ENCODE measurements around the gene PCBD2. TPM values are rescaled to one million over a fixed set of nuclear protein-coding genes. Genes with fewer than 3 reads are reported as not detected.
A peak's percentile ranks its signal among the peaks of the same experiment; 100 is the strongest.
"Not testable (repeated sequence)": the region's sequence is repeated elsewhere in the genome, so short reads cannot be mapped to it uniquely, and the experiment has no call there.

The PCBD2 gene
- 10 to 100 TPM; 10.5 to 15.7 TPM for total RNA-seq

- H3K27ac Mint-ChIP-seq: peak within 1 kb of the TSS; percentile 89 to 95
- DNase-seq (ENCODE audit: low spot score): peak; percentile 94
- peaks cover 0 to 5% of the 10 kb centered on the region in 2 donors for H3K4me1 Mint-ChIP-seq (ENCODE audit: low read depth in 2 of 2)
- peak; percentile 94 to 96 for ATAC-seq
- no peaks in the 10 kb centered on the region for H3K9me3 Mint-ChIP-seq
- H3K4me3 Mint-ChIP-seq: peak within 1 kb of the TSS; percentile 88
- no peaks in the 10 kb centered on the region for H3K27me3 Mint-ChIP-seq
- peaks cover 3% of the 10 kb centered on the region for H3K36me3 Mint-ChIP-seq
Observed at GRCh38 chr5:134904610-134905245, at the start of gene PCBD2. Gene PCBD2 (plus strand): TSS chr5:134905131. CDS start chr5:134905140, 9 bp downstream.

- not testable (repeated sequence) for ATAC-seq; H3K27me3 Mint-ChIP-seq; H3K4me3 Mint-ChIP-seq; H3K27ac Mint-ChIP-seq; H3K36me3 Mint-ChIP-seq; H3K9me3 Mint-ChIP-seq; DNase-seq (ENCODE audit: low spot score)
- H3K4me1 Mint-ChIP-seq (ENCODE audit: low read depth in 2 of 2): peaks cover 12 to 15% of the 10 kb centered on the region in 2 donors
Observed at GRCh38 chr5:134856465-134856864, 48.5 kb upstream of the PCBD2 start.

GRCh38 chr5:134857401-134857800 is 47.5 kb upstream of the PCBD2 start:
- Mint-ChIP-seq H3K4me3 (no peak overlapping the region), H3K27ac (peak overlapping the region in 1 of 2 donors; percentile 34), H3K27me3 (no peaks in the 10 kb centered on the region), H3K4me1 (ENCODE audit: low read depth in 2 of 2) (peaks cover 11 to 17% of the 10 kb centered on the region in 2 donors), H3K9me3 (no peaks in the 10 kb centered on the region), H3K36me3 (peaks cover 5% of the 10 kb centered on the region)
- DNase-seq (ENCODE audit: low spot score) (no peak), ATAC-seq (no peak)

- H3K36me3 Mint-ChIP-seq: no peaks in the 10 kb centered on the region
Observed at GRCh38 chr5:134864707-134865106, 40.2 kb upstream of the PCBD2 start.

GRCh38 chr5:134873494-134873893 is 31.4 kb upstream of the PCBD2 start:
- no peaks in the 10 kb centered on the region for H3K27me3 Mint-ChIP-seq
- no peak for DNase-seq (ENCODE audit: low spot score)
- peaks cover 36 to 40% of the 10 kb centered on the region in 2 donors for H3K4me1 Mint-ChIP-seq (ENCODE audit: low read depth in 2 of 2)
- H3K36me3 Mint-ChIP-seq: no peaks in the 10 kb centered on the region
- peak overlapping the region; percentile 95 for H3K4me3 Mint-ChIP-seq
- no peak for ATAC-seq
- H3K9me3 Mint-ChIP-seq: no peaks in the 10 kb centered on the region
- H3K27ac Mint-ChIP-seq: peak overlapping the region; percentile 95 to 96

More at GRCh38 chr5:134864707-134865106, 40.2 kb upstream of the PCBD2 start:
- no peak overlapping the region for H3K4me3 Mint-ChIP-seq
- ATAC-seq (no peak), DNase-seq (ENCODE audit: low spot score) (no peak)
- H3K4me1 Mint-ChIP-seq (ENCODE audit: low read depth in 2 of 2): peaks cover 0 to 3% of the 10 kb centered on the region in 2 donors
- no peaks in the 10 kb centered on the region for H3K27me3 Mint-ChIP-seq
- no peak overlapping the region for H3K27ac Mint-ChIP-seq
- H3K9me3 Mint-ChIP-seq: no peaks in the 10 kb centered on the region

GRCh38 chr5:134873987-134874830 is 30.7 kb upstream of the PCBD2 start, which contains the start of gene TXNDC15:
Gene TXNDC15 (plus strand): TSS chr5:134874371. CDS start chr5:134874428, 57 bp downstream.
- peaks cover 36 to 40% of the 10 kb centered on the region in 2 donors for H3K4me1 Mint-ChIP-seq (ENCODE audit: low read depth in 2 of 2)
- H3K27me3 Mint-ChIP-seq: no peaks in the 10 kb centered on the region

GRCh38 chr5:134874831-134875655 is 29.9 kb upstream of the PCBD2 start:
- H3K27me3 Mint-ChIP-seq: no peaks in the 10 kb centered on the region
- DNase-seq (ENCODE audit: low spot score) (no peak), ATAC-seq (peak; percentile 60 to 62)
- H3K9me3 Mint-ChIP-seq: no peaks in the 10 kb centered on the region
- peaks cover 39 to 43% of the 10 kb centered on the region in 2 donors for H3K4me1 Mint-ChIP-seq (ENCODE audit: low read depth in 2 of 2)
- peak overlapping the region; percentile 95 to 96 for H3K27ac Mint-ChIP-seq
- no peaks in the 10 kb centered on the region for H3K36me3 Mint-ChIP-seq
- H3K4me3 Mint-ChIP-seq: peak overlapping the region; percentile 95

More at GRCh38 chr5:134873987-134874830, 30.7 kb upstream of the PCBD2 start, which contains the start of gene TXNDC15:
- no peaks in the 10 kb centered on the region for H3K36me3 Mint-ChIP-seq
- H3K4me3 Mint-ChIP-seq: peak within 1 kb of the TSS; percentile 95
- ATAC-seq (peak; percentile 95 to 97), DNase-seq (ENCODE audit: low spot score) (peak; percentile 88)
- no peaks in the 10 kb centered on the region for H3K9me3 Mint-ChIP-seq
- H3K27ac Mint-ChIP-seq: peak within 1 kb of the TSS; percentile 95 to 96

GRCh38 chr5:134877159-134877558 is 27.8 kb upstream of the PCBD2 start:
- no peak for DNase-seq (ENCODE audit: low spot score)
- Mint-ChIP-seq H3K4me1 (ENCODE audit: low read depth in 2 of 2) (peaks cover 41 to 49% of the 10 kb centered on the region in 2 donors), H3K27me3 (no peaks in the 10 kb centered on the region), H3K4me3 (peak overlapping the region; percentile 95), H3K9me3 (no peaks in the 10 kb centered on the region), H3K36me3 (no peaks in the 10 kb centered on the region), H3K27ac (peak overlapping the region; percentile 39 to 96)
- no peak for ATAC-seq

GRCh38 chr5:134878403-134878802 is 26.5 kb upstream of the PCBD2 start:
- H3K27ac Mint-ChIP-seq: peak overlapping the region in 1 of 2 donors; percentile 96
- H3K4me1 Mint-ChIP-seq (ENCODE audit: low read depth in 2 of 2): peaks cover 35 to 41% of the 10 kb centered on the region in 2 donors
- H3K36me3 Mint-ChIP-seq: no peaks in the 10 kb centered on the region
- DNase-seq (ENCODE audit: low spot score) (no peak), ATAC-seq (no peak)
- no peaks in the 10 kb centered on the region for H3K9me3 Mint-ChIP-seq
- H3K27me3 Mint-ChIP-seq: no peaks in the 10 kb centered on the region
- H3K4me3 Mint-ChIP-seq: no peak overlapping the region

GRCh38 chr5:134879456-134879855 is 25.5 kb upstream of the PCBD2 start:
- ATAC-seq (no peak), DNase-seq (ENCODE audit: low spot score) (no peak)
- Mint-ChIP-seq H3K27ac (no peak overlapping the region), H3K4me3 (no peak overlapping the region), H3K36me3 (no peaks in the 10 kb centered on the region), H3K4me1 (ENCODE audit: low read depth in 2 of 2) (peaks cover 32 to 37% of the 10 kb centered on the region in 2 donors), H3K9me3 (no peaks in the 10 kb centered on the region), H3K27me3 (no peaks in the 10 kb centered on the region)

GRCh38 chr5:134880937-134881336 is 24.0 kb upstream of the PCBD2 start:
- not testable (repeated sequence) for H3K9me3 Mint-ChIP-seq; H3K27me3 Mint-ChIP-seq; DNase-seq (ENCODE audit: low spot score); ATAC-seq; H3K27ac Mint-ChIP-seq; H3K4me3 Mint-ChIP-seq; H3K36me3 Mint-ChIP-seq
- H3K4me1 Mint-ChIP-seq (ENCODE audit: low read depth in 2 of 2): peaks cover 31 to 35% of the 10 kb centered on the region in 2 donors

- not testable (repeated sequence) for H3K36me3 Mint-ChIP-seq; H3K4me3 Mint-ChIP-seq; H3K27me3 Mint-ChIP-seq; H3K9me3 Mint-ChIP-seq; ATAC-seq; DNase-seq (ENCODE audit: low spot score); H3K27ac Mint-ChIP-seq
- peaks cover 23 to 31% of the 10 kb centered on the region in 2 donors for H3K4me1 Mint-ChIP-seq (ENCODE audit: low read depth in 2 of 2)
Observed at GRCh38 chr5:134881711-134882110, 23.2 kb upstream of the PCBD2 start.

- ATAC-seq (no peak), DNase-seq (ENCODE audit: low spot score) (no peak)
- no peaks in the 10 kb centered on the region for H3K9me3 Mint-ChIP-seq
- H3K4me3 Mint-ChIP-seq: no peak overlapping the region
- H3K27ac Mint-ChIP-seq: no peak overlapping the region
- peaks cover 10% of the 10 kb centered on the region for H3K36me3 Mint-ChIP-seq
- peaks cover 0 to 24% of the 10 kb centered on the region in 2 donors for H3K4me1 Mint-ChIP-seq (ENCODE audit: low read depth in 2 of 2)
- no peaks in the 10 kb centered on the region for H3K27me3 Mint-ChIP-seq
Observed at GRCh38 chr5:134887593-134888159, 17.3 kb upstream of the PCBD2 start.

Measured in natural killer cell treated with Interleukin-12 subunit alpha and Interleukin-12 subunit beta and Interleukin-15 and Interleukin-18, amount 100 ng/mL, for 72 hours (primary cell).